ENCODE results near the gene INO80C.

DNA sequence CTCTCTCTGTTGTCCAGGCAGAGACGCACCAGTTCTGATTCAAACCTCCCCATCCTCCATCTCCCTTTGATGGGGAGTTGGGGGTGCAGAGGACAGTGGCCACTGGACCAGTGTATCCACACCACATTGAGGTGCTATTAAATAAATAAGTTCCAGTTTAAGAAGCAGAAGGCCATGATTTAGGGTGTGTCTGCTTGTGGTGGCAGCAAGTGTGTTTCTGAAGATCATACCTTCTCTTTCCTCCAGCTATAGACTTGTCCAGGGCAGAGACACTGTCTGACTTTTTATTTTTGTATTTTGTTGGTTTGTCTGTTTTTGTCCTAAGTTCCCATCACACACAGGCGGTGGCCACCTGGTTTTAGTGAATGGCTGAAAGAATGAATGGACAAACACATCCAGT is 16.5 kb upstream of the INO80C start:
- TF ChIP-seq, protein P1, sequence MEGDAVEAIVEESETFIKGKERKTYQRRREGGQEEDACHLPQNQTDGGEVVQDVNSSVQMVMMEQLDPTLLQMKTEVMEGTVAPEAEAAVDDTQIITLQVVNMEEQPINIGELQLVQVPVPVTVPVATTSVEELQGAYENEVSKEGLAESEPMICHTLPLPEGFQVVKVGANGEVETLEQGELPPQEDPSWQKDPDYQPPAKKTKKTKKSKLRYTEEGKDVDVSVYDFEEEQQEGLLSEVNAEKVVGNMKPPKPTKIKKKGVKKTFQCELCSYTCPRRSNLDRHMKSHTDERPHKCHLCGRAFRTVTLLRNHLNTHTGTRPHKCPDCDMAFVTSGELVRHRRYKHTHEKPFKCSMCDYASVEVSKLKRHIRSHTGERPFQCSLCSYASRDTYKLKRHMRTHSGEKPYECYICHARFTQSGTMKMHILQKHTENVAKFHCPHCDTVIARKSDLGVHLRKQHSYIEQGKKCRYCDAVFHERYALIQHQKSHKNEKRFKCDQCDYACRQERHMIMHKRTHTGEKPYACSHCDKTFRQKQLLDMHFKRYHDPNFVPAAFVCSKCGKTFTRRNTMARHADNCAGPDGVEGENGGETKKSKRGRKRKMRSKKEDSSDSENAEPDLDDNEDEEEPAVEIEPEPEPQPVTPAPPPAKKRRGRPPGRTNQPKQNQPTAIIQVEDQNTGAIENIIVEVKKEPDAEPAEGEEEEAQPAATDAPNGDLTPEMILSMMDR (conservative IDR thresholded peaks at IDR 0.05; ENCODE audit: low read depth, low read length): no peak
- no peak for TF ChIP-seq SMC3 (IDR thresholded peaks at IDR 0.05; ENCODE audit: low read depth, low read length)

Data from IMR-90 (cell line).